Measurements from ENCODE around the gene RAX2. TPM values are rescaled to one million over a fixed set of nuclear protein-coding genes. Genes with fewer than 3 reads are reported as not detected.

RAX2 gene
- total RNA-seq (2016; rRNA removed; fragmentation: Illumina TruSeq; extraction: Trizol) = not detected in 2 replicates
- total RNA-seq (2016; cell fraction: cytosol; rRNA removed; fragmentation: Illumina TruSeq; extraction: Trizol; ENCODE audit: low read depth) = not detected in 2 replicates
- not detected in 2 replicates for total RNA-seq (2016; cell fraction: insoluble cytoplasmic fraction; rRNA removed; fragmentation: Illumina TruSeq; extraction: Trizol)
- not detected in 2 replicates for total RNA-seq (2016; cell fraction: membrane; rRNA removed; fragmentation: Illumina TruSeq; extraction: Trizol)
- not detected in 2 replicates for total RNA-seq (2016; cell fraction: nucleus; rRNA removed; fragmentation: Illumina TruSeq; extraction: Trizol)
- polyA plus RNA-seq (2011; rRNA removed) = not detected in 2 replicates
- polyA plus RNA-seq (2011; cell fraction: cytosol; rRNA removed) = not detected in 2 replicates
- polyA plus RNA-seq (2011; cell fraction: nucleus; rRNA removed) = not detected in 2 replicates
- polyA plus RNA-seq (2012) = not detected in 2 replicates
- polyA plus RNA-seq (2016; cell fraction: cytosol; fragmentation: Illumina TruSeq; extraction: Trizol; ENCODE audit: low read depth) = not detected in 2 replicates
- polyA plus RNA-seq (2016; cell fraction: insoluble cytoplasmic fraction; fragmentation: Illumina TruSeq; extraction: Trizol; ENCODE audit: low read depth) = not detected in 2 replicates
- not detected in 2 replicates for polyA plus RNA-seq (2016; cell fraction: membrane; fragmentation: Illumina TruSeq; extraction: Trizol; ENCODE audit: low read depth)
- not detected in 2 replicates for polyA plus RNA-seq (2016; cell fraction: nucleus; fragmentation: Illumina TruSeq; extraction: Trizol; ENCODE audit: insufficient read depth, low read depth)
- polyA minus RNA-seq (2011; rRNA and poly(A)+ RNA removed; ENCODE audit: low replicate concordance) = not detected in 2 replicates
- polyA minus RNA-seq (2011; cell fraction: cytosol; rRNA and poly(A)+ RNA removed) = not detected in 2 replicates
- not detected in 2 replicates for polyA minus RNA-seq (2011; cell fraction: nucleus; rRNA and poly(A)+ RNA removed)
- not detected for Bru-seq, nascent RNA
- not detected for BruChase-seq, experiment 1, labeled RNA remaining after a 6-hour chase
- BruChase-seq, experiment 2, labeled RNA remaining after a 2-hour chase = not detected
- long read RNA-seq, experiment 1 = 0 reads
- long read RNA-seq, experiment 2 = 0 reads

DNA sequence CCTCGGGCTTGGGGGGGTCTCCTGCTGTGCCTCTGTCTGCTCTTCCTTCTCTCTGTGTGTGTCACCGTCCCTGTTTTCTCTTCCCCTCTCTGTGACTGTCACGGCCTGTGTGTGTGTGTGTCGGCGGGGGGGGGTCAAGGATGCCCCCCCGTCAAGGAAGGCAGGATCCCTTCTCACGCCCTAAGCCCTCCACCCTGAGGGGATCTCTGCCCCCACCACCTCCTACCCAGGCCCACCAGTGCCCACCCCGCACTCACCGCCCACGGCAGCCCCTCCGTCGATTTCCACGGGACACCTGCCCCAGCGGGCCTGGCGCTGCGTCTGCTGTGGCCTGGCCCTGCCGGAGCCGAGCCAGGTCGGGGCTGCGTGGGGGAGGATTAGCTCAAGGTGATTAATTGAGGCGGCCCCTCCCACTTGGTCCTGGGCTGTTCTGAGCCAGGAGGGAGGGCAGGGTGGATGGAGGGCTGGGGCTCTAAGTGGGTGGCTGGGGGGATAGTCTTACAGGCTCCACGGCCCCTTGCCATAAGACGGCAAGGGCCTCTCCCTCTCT lies at the start of gene RAX2:
RAX2 (minus strand) TSS at position 323 of the 550 bp plus-strand sequence. CDS start 486 bp downstream, outside the sequence.
- Histone ChIP-seq H3K79me2 (ENCODE audit: insufficient read depth, low read length) (no peaks in the 10 kb centered on the region), H3K9me3 (ENCODE audit: low read length) (no peaks in the 10 kb centered on the region), H4K20me1 (ENCODE audit: insufficient read depth, low read length) (no peaks in the 10 kb centered on the region), H3K36me3 (replicated peaks in 1 of 2; ENCODE audit: control insufficient read depth in 1 of 2, insufficient read depth in 2 of 2, low read length in 2 of 2) (0 out of 5 replicates have a peak, but pooled peaks cover 2 to 7% of the 10 kb centered on the region in 2 experiments), H3K9ac (ENCODE audit: insufficient read depth, low read depth, low read length) (no peak within 1 kb of the TSS), H3K4me1 (ENCODE audit: insufficient read depth, low read length) (no peaks in the 10 kb centered on the region), H3K4me3 (replicated peaks in 1 of 3; ENCODE audit: insufficient read depth in 1 of 3, low read depth in 2 of 3, low read length in 3 of 3) (no peak within 1 kb of the TSS), H2AFZ (ENCODE audit: low read length) (no peak within 1 kb of the TSS), H3K27ac (ENCODE audit: extremely low read length, insufficient read depth, low read length) (no peak within 1 kb of the TSS), H3K4me2 (ENCODE audit: low read depth, low read length) (no peak within 1 kb of the TSS), H3K27me3 (ENCODE audit: control insufficient read depth in 1 of 2, insufficient read depth in 2 of 2, low read length in 2 of 2) (peaks cover 0 to 13% of the 10 kb centered on the region in 2 experiments; a peak in 2 of 5 replicates)
- TF ChIP-seq ZNF580 (CRISPR knock-in tag; IDR thresholded peaks at IDR 0.05; ENCODE audit: borderline replicate concordance, low read depth) = no peak
- no peak for TF ChIP-seq MLLT10 (CRISPR knock-in tag; IDR thresholded peaks at IDR 0.05)
- no peak for TF ChIP-seq ZNF414 (CRISPR knock-in tag; IDR thresholded peaks at IDR 0.05)
- TF ChIP-seq ZSCAN12 (CRISPR knock-in tag; IDR thresholded peaks at IDR 0.05) = no peak
- FAIRE-seq (no peak), ATAC-seq (no peak), DNase-seq (ENCODE audit: low spot score) (no peak)
- CTCF ChIA-PET (ENCODE audit: low intra/inter-chr PET ratio, low total read pairs) = no interaction called here
- 42% methylated on average over 23 of the region's 23 CpGs for WGBS (ENCODE audit: low lambda C conversion rate)
- POLR2A ChIA-PET = interaction anchor here (3.4 kb wide), 1 partner anchor 10 kb away, joined by 15 read pairs; the partner anchor contains the start of genes APBA3 and MRPL54
- BruUV-seq (replicated peaks) = no TSS peak
- intact Hi-C loops (cut with micrococcal nuclease; ENCODE audit: unreplicated experiment) = no loop called here
- in situ Hi-C loops (cut with HindIII; ENCODE audit: extremely low pct_ligation_motif_present, low pct_unique_long_range_greater_than_20kb) = no loop called here
